Measurements from ENCODE around the gene ANKRD52.
"Not testable (repeated sequence)": the region's sequence is repeated elsewhere in the genome, so short reads cannot be mapped to it uniquely, and the experiment has no call there.

Gene ANKRD52

GRCh38 chr12:56213878-56214277 lies 44.3 kb downstream of the ANKRD52 start:
- no peak for DNase-seq

GRCh38 chr12:56212361-56212760 lies 45.8 kb downstream of the ANKRD52 start:
- DNase-seq = no peak

- no peak for DNase-seq
Measured at GRCh38 chr12:56208006-56208405, 50.2 kb downstream of the ANKRD52 start.

- peak in 24 of 58 donors; percentile 0 to 36 (median 7) for DNase-seq
Measured at GRCh38 chr12:56206452-56207166, 51.6 kb downstream of the ANKRD52 start.

DNA sequence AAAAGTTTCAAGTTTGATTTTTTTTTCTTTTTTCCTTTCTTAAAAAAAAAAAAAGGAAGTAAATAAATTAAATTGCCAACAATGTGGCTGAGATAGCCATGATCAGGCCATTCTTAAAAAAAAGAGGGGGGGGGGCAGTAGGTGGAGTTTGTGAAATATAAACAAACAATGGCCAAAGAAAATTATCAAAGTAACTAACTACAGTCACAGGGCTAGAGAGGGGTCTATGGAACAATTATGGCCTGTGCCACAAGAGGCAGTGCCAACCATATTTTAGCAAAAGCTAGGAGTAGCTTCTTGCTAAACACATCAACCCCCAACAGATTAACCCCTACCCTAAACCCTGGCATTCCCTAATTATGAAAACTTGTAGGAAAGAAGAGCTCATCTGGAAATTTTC lies 52.7 kb downstream of the ANKRD52 start:
- DNase-seq = no peak

- no peak for DNase-seq
Measured at GRCh38 chr12:56204275-56204674, 53.9 kb downstream of the ANKRD52 start.

GRCh38 chr12:56202838-56203237 lies 55.3 kb downstream of the ANKRD52 start:
- DNase-seq = no peak

GRCh38 chr12:56202366-56202765 lies 55.8 kb downstream of the ANKRD52 start:
- DNase-seq = no peak

DNA sequence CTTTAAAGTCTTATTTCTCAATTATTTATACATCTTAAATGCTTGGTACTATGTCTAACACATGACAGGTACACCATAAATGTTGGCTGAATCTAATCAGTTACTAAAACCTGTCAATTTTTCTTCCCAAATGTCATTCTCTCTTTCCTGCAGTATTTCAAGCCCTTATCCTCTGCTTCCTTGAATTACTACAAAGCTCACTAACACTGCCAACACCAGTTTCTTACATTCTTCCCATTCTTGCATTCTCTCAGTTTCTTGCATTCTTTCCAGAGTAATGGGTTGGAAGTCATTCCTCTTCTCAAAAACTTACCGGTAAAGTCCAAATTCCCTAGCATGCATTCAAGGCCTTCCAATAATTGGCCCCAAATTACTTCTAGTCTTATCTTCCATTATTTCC lies 59.3 kb downstream of the ANKRD52 start:
- DNase-seq = no peak

GRCh38 chr12:56197921-56198635 lies 60.1 kb downstream of the ANKRD52 start:
- DNase-seq = no peak

- not testable (repeated sequence) for DNase-seq
Measured at GRCh38 chr12:56196818-56197550, 61.2 kb downstream of the ANKRD52 start.

GRCh38 chr12:56193025-56193578 lies 65.1 kb downstream of the ANKRD52 start:
- DNase-seq = peak in 38 of 58 donors; percentile 2 to 84 (median 28)

- DNase-seq = no peak
Measured at GRCh38 chr12:56192582-56192981, 65.6 kb downstream of the ANKRD52 start.

DNA sequence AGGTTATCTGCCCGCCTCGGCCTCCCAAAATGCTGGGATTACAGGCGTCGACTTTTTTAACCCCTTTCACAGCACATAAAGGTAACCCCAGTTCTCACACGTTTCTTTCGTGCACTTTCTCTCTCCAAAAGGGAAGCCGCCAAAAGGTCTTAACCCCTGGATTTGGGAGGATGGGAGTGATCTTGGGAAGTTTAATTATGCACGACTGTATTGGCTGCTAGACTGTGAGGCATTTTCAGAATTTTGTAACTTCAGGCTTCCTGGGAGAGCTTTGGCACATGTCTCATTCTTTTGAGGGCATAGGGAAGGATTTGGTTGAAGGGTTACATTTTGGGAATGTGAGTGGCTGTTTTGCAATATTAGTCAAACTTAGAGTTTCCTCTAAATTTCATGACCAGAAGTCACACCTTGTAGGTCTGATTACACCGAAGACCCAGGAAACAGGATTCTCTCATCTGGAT lies 67.5 kb downstream of the ANKRD52 start:
- DNase-seq = peak in 2 of 58 donors; percentile 14 to 18

DNA sequence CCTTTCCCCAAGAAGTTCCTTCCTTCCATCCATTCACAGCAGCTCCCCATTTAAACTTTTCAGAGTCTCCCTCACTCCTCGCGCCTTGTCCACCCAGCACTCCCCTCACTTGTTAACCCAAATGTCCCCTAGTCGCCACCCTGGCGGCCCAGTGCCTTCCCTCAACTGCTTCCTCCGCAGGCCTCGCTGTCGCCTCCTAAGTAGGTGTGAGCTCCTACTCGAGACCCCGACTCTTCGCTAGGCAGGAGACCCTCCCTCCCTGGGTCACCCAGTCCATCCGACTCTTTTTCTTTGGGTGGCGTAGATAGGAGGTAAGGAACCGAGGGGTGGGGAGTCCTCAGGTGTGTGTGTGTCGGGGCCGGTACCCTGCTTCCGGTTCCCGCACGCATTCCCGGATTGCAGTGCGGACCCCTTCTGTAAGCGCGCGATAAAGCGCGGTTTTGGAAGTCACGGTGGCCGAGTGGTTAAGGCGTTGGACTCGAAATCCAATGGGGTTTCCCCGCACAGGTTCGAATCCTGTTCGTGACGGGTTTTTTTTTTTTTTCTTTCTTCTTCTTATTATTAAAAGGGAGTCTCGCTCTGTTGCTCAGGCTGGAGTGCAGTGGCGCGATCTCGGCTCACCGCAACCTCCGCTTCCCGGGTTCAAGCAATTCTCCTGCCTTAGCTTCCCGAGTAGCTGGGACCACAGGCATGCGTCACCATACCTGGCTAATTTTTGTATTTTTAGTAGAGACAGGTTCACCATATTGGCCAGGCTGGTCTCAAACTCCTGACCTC lies 68.1 kb downstream of the ANKRD52 start:
- peak; percentile 15 to 88 (median 71) for DNase-seq

DNA sequence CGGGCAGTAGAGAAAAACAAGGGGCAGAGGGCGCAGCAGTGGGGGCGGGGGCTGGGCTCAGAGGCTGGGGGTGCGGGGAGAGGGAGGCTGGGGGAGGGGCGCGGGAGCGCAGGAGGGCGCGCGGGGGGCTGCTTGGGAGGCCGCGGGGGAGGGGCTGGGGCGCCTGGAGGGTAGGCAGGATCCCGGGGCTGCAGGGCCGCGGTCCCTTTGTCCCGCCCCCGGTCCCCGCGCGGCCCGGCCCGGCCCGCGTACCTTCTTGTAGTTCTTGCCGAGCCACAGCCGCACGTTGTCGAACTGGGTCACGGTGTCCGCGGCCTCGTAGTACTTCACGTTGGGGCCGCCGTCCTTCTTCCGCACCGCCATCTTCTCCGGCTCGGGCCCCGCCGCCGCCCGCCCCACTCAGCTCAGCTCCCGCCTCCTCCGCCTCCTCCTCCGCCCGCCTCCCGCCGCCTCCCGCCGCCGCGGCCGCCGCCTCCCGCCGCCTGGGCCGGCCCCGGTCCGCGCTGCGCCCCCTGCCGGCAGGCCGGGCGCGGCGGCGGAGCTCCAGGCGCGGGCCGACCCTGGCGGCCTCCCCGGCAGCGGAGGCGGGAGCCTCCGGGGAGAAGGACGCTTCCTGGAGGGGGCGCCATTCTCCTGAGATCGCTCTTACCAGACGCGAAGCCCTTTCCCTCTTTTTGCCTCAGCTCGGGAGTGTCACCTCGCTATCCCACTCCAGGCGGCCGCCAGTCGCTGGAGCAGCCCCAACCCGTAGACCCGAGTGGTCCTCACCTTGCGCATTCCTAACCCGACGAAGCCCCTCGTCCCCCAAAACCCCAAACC lies 68.9 kb downstream of the ANKRD52 start, which contains the start of gene SMARCC2:
TSS of gene SMARCC2 (minus strand) at position 385 of the 819 bp plus-strand sequence. CDS start at position 363, 22 bp downstream.
- DNase-seq = peak in 56 of 58 donors; percentile 8 to 89 (median 71)

DNA sequence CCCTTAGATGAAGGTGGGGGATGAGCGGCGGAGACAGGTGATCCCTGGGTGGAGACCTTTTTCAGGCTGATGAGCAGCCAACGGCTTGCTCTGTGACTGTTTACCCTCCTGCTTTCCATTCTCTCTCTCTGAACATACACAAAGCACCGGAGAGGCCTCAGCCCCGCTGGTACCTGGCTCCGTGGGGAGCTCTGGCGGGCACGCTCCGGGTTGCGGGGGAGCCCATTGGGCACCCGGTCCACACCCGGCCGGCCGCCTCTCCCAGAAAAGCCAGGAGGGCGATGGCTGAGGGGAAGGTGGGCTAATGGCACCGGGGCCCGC lies 69.4 kb downstream of the ANKRD52 start:
- peak in 4 of 58 donors; percentile 14 to 43 (median 32) for DNase-seq

DNA sequence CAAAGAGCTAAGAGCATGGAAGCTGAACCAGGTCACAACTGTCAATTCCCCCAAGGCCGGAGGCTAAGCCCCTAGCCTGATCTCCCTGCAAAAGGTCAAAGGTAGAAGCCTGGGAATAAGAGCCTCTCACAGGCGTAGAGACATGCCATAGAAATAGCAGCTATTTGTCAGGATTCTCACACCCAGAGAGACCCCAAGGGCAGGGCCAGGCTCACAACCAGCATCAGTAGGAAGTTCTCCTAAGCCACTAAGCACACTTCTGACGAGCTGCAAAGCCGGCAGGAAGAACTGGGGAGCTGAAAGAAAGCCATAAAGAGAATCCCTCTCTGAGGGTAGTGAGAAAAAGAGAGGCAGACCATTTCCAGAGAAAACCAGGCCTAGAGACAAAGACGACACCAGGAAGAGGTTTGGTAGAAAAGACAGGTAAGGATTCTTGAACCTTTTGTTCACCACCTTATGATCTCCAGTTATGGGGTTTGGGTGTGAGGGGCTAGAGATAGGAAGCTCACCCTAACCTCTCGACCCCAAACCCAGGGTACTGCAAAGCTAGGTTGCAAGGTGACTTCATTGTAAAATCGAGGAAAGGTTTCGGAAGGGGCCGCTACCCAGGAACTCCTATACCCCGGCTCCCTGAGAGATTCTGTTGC lies 69.9 kb downstream of the ANKRD52 start:
- DNase-seq = peak in 2 of 58 donors; percentile 3 to 27

Data from anterior cingulate cortex (tissue), 58 donors.